Measurements from ENCODE around the gene KIF3A.

KIF3A gene

GRCh38 chr5:132661231-132662003 is 75.9 kb downstream of the KIF3A start:
- FAIRE-seq: no peak

DNA sequence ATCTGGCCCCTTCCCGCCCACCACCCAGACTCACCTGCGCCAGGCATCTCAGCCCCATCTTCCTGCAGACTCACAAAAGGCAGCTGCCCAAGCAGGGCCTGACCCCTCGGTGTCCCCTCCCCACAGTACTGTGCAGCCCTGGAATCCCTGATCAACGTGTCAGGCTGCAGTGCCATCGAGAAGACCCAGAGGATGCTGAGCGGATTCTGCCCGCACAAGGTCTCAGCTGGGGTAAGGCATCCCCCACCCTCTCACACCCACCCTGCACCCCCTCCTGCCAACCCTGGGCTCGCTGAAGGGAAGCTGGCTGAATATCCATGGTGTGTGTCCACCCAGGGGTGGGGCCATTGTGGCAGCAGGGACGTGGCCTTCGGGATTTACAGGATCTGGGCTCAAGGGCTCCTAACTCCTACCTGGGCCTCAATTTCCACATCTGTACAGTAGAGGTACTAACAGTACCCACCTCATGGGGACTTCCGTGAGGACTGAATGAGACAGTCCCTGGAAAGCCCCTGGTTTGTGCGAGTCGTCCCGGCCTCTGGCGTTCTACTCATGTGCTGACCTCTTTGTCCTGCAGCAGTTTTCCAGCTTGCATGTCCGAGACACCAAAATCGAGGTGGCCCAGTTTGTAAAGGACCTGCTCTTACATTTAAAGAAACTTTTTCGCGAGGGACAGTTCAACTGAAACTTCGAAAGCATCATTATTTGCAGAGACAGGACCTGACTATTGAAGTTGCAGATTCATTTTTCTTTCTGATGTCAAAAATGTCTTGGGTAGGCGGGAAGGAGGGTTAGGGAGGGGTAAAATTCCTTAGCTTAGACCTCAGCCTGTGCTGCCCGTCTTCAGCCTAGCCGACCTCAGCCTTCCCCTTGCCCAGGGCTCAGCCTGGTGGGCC is 77.5 kb downstream of the KIF3A start:
- FAIRE-seq: no peak

DNA sequence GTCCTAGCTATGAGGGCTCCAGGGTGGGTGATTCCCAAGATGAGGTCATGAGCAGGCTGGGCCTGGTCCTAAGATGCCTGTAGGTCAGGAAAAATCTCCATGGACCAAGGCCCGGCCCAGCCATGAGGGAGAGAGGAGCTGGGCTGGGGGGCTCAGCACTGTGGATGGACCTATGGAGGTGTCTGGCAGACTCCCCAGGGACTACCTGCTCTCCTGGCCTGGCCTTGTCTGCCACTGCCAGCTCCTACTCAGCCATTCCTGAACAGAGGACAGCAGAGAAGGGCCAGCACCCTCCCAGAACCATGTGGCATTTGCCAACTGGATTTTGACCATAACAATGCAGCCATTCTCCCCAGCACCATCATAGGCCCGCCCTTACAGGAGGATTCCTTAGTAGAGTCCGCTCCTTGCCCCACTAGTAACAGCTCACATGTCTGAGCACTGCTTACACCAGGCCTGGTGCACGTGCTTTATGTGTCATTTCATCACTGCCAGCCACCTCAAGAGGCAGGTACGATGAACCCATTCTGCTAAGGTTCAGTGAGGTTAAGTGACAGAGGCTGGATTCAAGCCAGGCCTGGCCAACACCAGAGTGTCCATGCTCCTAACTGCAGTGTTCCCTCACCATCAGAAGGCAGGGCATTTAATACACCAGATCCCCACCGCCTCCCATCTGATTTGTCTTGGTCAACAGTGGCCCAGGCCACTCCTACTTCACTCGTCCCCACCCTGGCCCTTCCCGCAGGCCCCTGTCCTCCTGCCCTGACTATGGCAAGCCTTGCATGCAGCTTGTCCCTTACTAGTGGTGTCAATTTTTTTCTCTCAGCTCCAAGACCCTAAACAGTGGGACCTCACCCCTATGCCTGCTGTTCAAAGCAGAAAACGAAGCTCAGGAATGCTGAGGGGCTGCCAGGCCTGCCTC is 78.7 kb downstream of the KIF3A start:
- no peak for FAIRE-seq

GRCh38 chr5:132657676-132658380 is 79.5 kb downstream of the KIF3A start, which contains the start of gene IL13:
Gene IL13, plus strand, starts transcription at chr5:132658173. Its CDS starts 14 bp downstream, at chr5:132658187.
- FAIRE-seq: no peak

GRCh38 chr5:132656774-132657355 is 80.5 kb downstream of the KIF3A start:
- FAIRE-seq: no peak

DNA sequence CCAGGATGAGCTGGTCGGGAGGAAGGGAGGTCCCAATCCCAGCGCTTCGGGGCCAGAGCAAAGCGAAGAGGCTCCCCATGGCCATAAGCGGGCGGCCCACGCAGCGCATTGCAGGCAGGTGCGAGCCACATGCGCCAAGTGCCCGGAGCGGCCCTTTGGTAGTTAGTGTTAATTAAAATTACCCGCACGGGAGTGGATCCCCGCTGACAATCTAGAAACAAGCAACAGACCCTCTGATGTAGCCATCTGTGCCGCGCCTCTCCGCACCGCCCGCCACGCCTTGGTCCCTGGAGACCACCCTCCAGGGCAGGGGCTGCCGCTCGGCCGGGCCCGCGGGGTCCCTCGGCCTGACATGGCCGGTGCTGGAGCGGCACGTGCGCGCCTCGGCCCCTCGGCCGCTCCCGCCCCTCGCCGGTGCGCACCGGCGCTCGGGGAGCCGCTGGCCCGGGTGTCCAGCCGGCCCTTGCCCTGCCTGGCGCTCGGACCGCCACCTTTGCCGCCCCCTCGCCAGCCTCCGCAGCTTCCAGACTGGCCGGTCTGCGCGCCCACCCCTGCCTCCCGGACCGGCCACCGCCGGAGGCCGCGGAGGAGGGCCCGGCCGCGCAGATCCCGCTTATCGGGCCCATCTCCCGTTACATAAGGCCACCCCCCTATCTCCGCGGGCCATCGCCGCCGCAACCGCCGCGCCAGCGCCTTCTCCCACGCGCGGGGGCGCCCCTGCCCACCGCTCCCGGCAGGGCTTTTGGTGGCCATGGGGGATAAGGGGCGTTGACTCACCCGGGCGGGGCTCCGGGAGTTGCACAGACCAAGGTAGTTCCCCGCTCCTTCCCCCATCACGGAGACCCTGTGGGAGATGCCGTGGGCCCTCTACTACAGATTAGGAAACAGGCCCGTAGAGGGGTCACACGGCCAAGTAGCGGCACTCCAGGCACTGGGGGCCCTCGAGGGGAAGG is 81.2 kb downstream of the KIF3A start:
- FAIRE-seq: no peak

- FAIRE-seq: no peak
Observed at GRCh38 chr5:132653716-132654115, 83.6 kb downstream of the KIF3A start.

GRCh38 chr5:132651838-132652469 is 85.4 kb downstream of the KIF3A start:
- FAIRE-seq: no peak

DNA sequence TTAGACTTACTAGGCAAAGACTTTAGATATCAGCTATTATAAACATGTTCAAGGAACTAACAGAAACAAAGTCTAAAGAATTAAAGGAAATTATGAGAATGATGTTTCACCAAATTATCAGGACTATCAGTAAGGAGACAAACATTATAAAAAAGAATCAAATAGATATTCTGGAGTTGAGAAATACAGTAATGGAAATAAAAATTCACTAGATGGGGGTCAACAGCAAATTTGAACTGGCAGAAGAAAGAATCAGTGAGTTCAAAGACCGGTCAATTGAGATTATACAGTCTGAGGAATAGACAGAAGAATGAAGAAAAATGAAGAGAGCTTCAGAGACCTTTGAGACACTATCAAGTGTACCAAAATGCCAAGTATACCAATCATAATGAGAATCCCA is 89.0 kb downstream of the KIF3A start:
- FAIRE-seq: no peak

DNA sequence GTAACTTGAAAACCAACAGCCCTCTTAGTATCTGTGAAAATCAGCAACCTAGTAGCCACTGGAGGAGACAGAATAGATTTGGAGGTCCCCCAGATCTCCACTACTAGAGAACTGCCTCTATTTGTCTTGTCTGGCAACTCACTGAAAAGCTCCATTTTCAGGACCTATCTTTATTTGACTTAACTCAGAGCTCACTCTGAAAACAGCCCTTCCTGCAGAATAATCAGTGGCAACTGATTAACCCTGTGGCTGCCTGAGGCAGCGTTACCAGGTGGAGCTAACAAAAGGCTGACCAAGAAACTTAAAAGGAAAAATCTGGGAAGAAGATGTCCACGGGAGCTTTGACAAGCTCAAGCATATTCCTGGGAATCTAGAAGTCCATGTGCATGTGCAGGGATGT is 89.9 kb downstream of the KIF3A start:
- FAIRE-seq: no peak

DNA sequence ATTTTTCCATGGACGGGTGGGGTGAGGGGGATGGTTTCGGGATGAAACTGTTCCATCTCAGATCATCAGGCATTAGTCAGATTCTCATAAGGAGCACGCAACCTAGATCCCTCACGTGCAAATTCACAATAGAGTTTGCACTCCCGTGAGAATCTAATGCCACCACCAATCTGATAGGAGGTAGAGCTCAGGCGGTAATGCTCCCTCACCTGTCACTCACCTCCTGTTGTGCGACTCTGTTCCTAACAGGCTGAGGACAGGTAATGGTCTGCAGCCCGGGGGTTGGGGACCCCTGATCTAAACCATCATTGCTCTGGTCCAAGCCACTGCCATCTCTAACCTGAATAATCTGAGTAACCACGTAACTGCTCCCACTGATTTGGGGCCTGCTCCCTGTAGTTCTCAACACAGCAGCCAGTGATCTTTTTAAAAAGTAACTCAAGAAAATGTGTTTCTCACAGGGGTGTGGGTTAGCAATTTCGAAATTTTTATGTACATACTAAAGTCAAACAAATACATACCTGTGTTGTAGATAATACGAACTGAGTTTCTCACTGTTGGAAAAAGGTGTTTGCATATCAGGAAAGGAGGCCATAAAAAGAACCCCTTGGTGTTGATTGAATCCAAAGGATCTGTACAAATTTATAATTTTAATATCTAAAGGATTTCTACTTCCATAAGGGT is 90.6 kb downstream of the KIF3A start:
- FAIRE-seq: no peak

GRCh38 chr5:132644177-132644576 is 93.2 kb downstream of the KIF3A start:
- FAIRE-seq: no peak
